Kidney (tissue), 14 donors: ENCODE data around the gene ACVR1B. TPM values are rescaled to one million over a fixed set of nuclear protein-coding genes. Genes with fewer than 3 reads are reported as not detected.

ENCODE experiments used
- DNase-seq, 5 donors: peaks; one replicate each; pipeline ENCODE4 v3.0.0-alpha.2; 2013 to 2020
- FAIRE-seq: peaks from 2 replicates; lab custom pipeline; 2012; peaks lifted over from hg19 to GRCh38; lab: Jason Lieb, UNC
- H3K27ac ChIP-seq, 2 donors: one replicate each; pipeline ENCODE4 v1.7.0; 2013; ENCODE audit warnings: low read depth in 2 of 2, low read length in 2 of 2, inconsistent platforms in 1 of 2
- H3K27me3 ChIP-seq: one replicate; pipeline ENCODE4 v1.7.1; 2013; ENCODE audit warnings: low read length, inconsistent platforms; ENCODE audit not compliant: control insufficient read depth, insufficient read depth
- H3K36me3 ChIP-seq, 3 donors: one replicate each; pipeline versions ENCODE4 v1.7.0 to v1.7.1; 2013; ENCODE audit warnings: low read length in 3 of 3, control low read depth in 1 of 3, inconsistent platforms in 1 of 3; ENCODE audit not compliant: insufficient read depth in 3 of 3, control insufficient read depth in 2 of 3
- H3K4me1 ChIP-seq, 3 donors: one replicate each; pipeline versions ENCODE4 v1.7.0 to v1.7.1; 2013; ENCODE audit warnings: low read length in 3 of 3, inconsistent platforms in 1 of 3, low read depth in 1 of 3; ENCODE audit not compliant: control insufficient read depth in 2 of 3, insufficient read depth in 2 of 3
- H3K4me3 ChIP-seq, 3 donors: one replicate each; pipeline versions ENCODE4 v1.7.0 to v1.8.1; 2013; ENCODE audit warnings: low read length in 3 of 3, control low read depth in 1 of 3, inconsistent platforms in 1 of 3
- H3K9ac ChIP-seq, 3 donors: one replicate each; pipeline versions ENCODE4 v1.7.0 to v1.7.1; 2013; ENCODE audit warnings: low read length in 3 of 3, control low read depth in 1 of 3, inconsistent platforms in 1 of 3
- H3K9me3 ChIP-seq, 3 donors: one replicate each; pipeline versions ENCODE4 v1.7.0 to v1.7.1; 2013; ENCODE audit warnings: low read length in 3 of 3, control low read depth in 1 of 3, inconsistent platforms in 1 of 3; ENCODE audit not compliant: control insufficient read depth in 2 of 3, insufficient read depth in 1 of 3
- CTCF ChIP-seq: IDR thresholded peaks from 3 replicates; pipeline ENCODE4 v1.5.1; 2012; ENCODE audit warnings: mild to moderate bottlenecking, moderate library complexity, borderline replicate concordance; ENCODE audit not compliant: insufficient read depth; ENCODE audit errors: extremely low read depth
- intact Hi-C: fragments of 100-400 bp; cut with DNase I; formaldehyde crosslinking; loops from one replicate; pipeline ENCODE4 v1.11.1; 2022
- polyA plus RNA-seq: library from polyadenylated mRNA; stranded (reverse); fragments of 350-450 nt; fragmentation: Illumina TruSeq; extraction: RNeasy Lipid Tissue Mini Kit (QIAGEN cat#74804); gene quantifications from one replicate; pipeline ENCODE4 v1.2.3, GENCODE V29; 2014; ENCODE audit warnings: low read depth, low replicate concordance; ENCODE audit not compliant: insufficient read depth
- total RNA-seq: library from RNA; stranded (reverse); fragmentation: NEBNext Ultra II Directional; extraction: Animal tissue kit (Norgen Biotek cat#: 25700); gene quantifications from one replicate; pipeline ENCODE4 v1.2.1, GENCODE V29; 2021
- donor health status: control.
- donor health status: control.
- donor health status: control.
- donor health status: control.
- donor health status: control.
- donor health status: DM: yes; HTN: yes; CAD: no.
- donor health status: Normal renal cell carcinoma (clear cell type).

ACVR1B gene
- total and polyA plus RNA-seq, 2 donors from 2014 or later: 30.6 to 95.5 TPM

GRCh38 chr12:52020539-52021336 lies 69.2 kb downstream of the ACVR1B start:
- no peak overlapping the region for H3K9ac ChIP-seq
- H3K4me1 ChIP-seq: peaks cover 0 to 6% (median 6%) of the 10 kb centered on the region in 3 donors
- H3K36me3 ChIP-seq: no peaks in the 10 kb centered on the region
- FAIRE-seq (no peak), DNase-seq (peak; percentile 74 to 84 (median 82))
- no peak overlapping the region for H3K27ac ChIP-seq
- intact Hi-C loops: loop anchor here (10.0 kb wide), 1 partner anchor 54 kb away; the partner anchor contains the start of gene SMIM41
- no peaks in the 10 kb centered on the region for H3K9me3 ChIP-seq
- TF ChIP-seq CTCF: peak; percentile 60
- no peak overlapping the region for H3K4me3 ChIP-seq
- H3K27me3 ChIP-seq: no peaks in the 10 kb centered on the region

GRCh38 chr12:52022841-52023181 lies 71.3 kb downstream of the ACVR1B start:
- Histone ChIP-seq H3K36me3 (no peaks in the 10 kb centered on the region), H3K4me3 (peak overlapping the region in 1 of 3 donors; percentile 58), H3K27me3 (no peaks in the 10 kb centered on the region), H3K27ac (no peak overlapping the region), H3K4me1 (peaks cover 0 to 9% (median 6%) of the 10 kb centered on the region in 3 donors), H3K9me3 (no peaks in the 10 kb centered on the region), H3K9ac (no peak overlapping the region)
- intact Hi-C loops: loop anchor here (10.0 kb wide), 1 partner anchor 52 kb away; the partner anchor contains the start of gene SMIM41
- DNase-seq (peak in 1 of 5 donors; percentile 77), FAIRE-seq (no peak)
- TF ChIP-seq CTCF: no peak

- Histone ChIP-seq H3K27me3 (no peaks in the 10 kb centered on the region), H3K36me3 (no peaks in the 10 kb centered on the region), H3K27ac (peak overlapping the region in 1 of 2 donors; percentile 49), H3K4me3 (peak overlapping the region in 2 of 3 donors; percentile 13 to 58), H3K4me1 (peaks cover 0 to 9% (median 6%) of the 10 kb centered on the region in 3 donors), H3K9ac (peak overlapping the region in 1 of 3 donors; percentile 69), H3K9me3 (no peaks in the 10 kb centered on the region)
- intact Hi-C loops: loop anchor here (10.0 kb wide), 1 partner anchor 51 kb away; the partner anchor contains the start of gene SMIM41
- peak; percentile 91 for TF ChIP-seq CTCF
- FAIRE-seq (no peak), DNase-seq (peak; percentile 82 to 96 (median 89))
Measured at GRCh38 chr12:52023182-52023975, 71.9 kb downstream of the ACVR1B start.
